GM18508 (cell line): ENCODE data around the gene ATP6V1F.

Experiments
- ATAC-seq: cut with Tn5 transposase; IDR thresholded peaks from one replicate; pipeline ENCODE4 v1.9.1; 2021; ENCODE audit warnings: moderate number of reproducible peaks; ENCODE audit not compliant: insufficient read depth, unreplicated experiment

ATP6V1F gene

GRCh38 chr7:128847721-128848211 is 14.9 kb upstream of the ATP6V1F start:
- ATAC-seq: no peak

GRCh38 chr7:128848289-128849155 is 14.1 kb upstream of the ATP6V1F start:
- no peak for ATAC-seq

- ATAC-seq: no peak
Measured at GRCh38 chr7:128849156-128849515, 13.5 kb upstream of the ATP6V1F start.

- ATAC-seq: no peak
Measured at GRCh38 chr7:128849804-128850490, 12.7 kb upstream of the ATP6V1F start.

- ATAC-seq: no peak
Measured at GRCh38 chr7:128852537-128853254, 10.0 kb upstream of the ATP6V1F start.

- ATAC-seq: no peak
Measured at GRCh38 chr7:128853799-128854198, 8.9 kb upstream of the ATP6V1F start.

GRCh38 chr7:128854396-128854795 is 8.3 kb upstream of the ATP6V1F start:
- ATAC-seq: no peak

- ATAC-seq: no peak
Measured at GRCh38 chr7:128855559-128855958, 7.1 kb upstream of the ATP6V1F start.

- no peak for ATAC-seq
Measured at GRCh38 chr7:128856001-128856718, 6.5 kb upstream of the ATP6V1F start.

- no peak for ATAC-seq
Measured at GRCh38 chr7:128858380-128859231, 4.0 kb upstream of the ATP6V1F start.

- ATAC-seq: no peak
Measured at GRCh38 chr7:128859232-128860157, 3.2 kb upstream of the ATP6V1F start.

- ATAC-seq: no peak
Measured at GRCh38 chr7:128860158-128861073, 2.2 kb upstream of the ATP6V1F start.

- no peak for ATAC-seq
Measured at GRCh38 chr7:128861957-128862570, 592 bp upstream of the ATP6V1F start.

- ATAC-seq: peak; percentile 22
Measured at GRCh38 chr7:128863433-128863989, 855 bp downstream of the ATP6V1F start.

GRCh38 chr7:128865303-128865702 is 2.6 kb downstream of the ATP6V1F start:
- ATAC-seq: no peak

GRCh38 chr7:128865996-128866877 is 3.6 kb downstream of the ATP6V1F start:
- no peak for ATAC-seq
